DOHH2 (cell line): ENCODE measurements around the gene ITPR2.

Source experiments
- EZH2phosphoT487 ChIP-seq: fragments of 200-600 bp; sonication (generic); IDR thresholded peaks from 2 replicates; pipeline ENCODE4 v1.6.1; 2017; ENCODE audit warnings: borderline replicate concordance, mild to moderate bottlenecking, antibody characterized with exemption, low read length, moderate library complexity, mixed read lengths
- TF ChIP-seq, protein P1 (sequence below): fragments of 200-600 bp; sonication (generic); IDR thresholded peaks from one replicate; pipeline ENCODE4 v1.5.1; 2014; ENCODE audit warnings: antibody characterized with exemption, mild to moderate bottlenecking, low read depth, low read length; ENCODE audit not compliant: poor library complexity, severe bottlenecking

DNA sequence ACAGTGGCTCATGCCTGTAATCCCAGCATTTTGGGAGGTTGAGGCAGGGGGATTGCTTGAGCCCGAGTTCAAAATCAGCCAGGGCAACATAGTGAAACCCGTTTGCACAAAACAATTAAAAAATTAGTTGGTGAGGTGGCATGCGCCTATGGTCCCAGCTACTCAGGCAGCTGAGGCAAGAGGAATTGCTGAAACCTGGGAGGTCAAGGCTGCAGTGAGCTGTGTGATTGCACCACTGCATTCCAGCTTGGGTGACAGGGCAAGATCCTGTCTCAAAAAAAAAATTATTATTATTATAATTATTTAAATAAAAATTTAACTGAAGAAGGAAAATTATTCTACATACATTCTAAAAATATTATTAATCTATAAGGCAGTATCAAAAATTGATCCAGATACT lies 164.1 kb downstream of the ITPR2 start:
- TF ChIP-seq, protein P1, sequence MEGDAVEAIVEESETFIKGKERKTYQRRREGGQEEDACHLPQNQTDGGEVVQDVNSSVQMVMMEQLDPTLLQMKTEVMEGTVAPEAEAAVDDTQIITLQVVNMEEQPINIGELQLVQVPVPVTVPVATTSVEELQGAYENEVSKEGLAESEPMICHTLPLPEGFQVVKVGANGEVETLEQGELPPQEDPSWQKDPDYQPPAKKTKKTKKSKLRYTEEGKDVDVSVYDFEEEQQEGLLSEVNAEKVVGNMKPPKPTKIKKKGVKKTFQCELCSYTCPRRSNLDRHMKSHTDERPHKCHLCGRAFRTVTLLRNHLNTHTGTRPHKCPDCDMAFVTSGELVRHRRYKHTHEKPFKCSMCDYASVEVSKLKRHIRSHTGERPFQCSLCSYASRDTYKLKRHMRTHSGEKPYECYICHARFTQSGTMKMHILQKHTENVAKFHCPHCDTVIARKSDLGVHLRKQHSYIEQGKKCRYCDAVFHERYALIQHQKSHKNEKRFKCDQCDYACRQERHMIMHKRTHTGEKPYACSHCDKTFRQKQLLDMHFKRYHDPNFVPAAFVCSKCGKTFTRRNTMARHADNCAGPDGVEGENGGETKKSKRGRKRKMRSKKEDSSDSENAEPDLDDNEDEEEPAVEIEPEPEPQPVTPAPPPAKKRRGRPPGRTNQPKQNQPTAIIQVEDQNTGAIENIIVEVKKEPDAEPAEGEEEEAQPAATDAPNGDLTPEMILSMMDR, result no peak
- no peak for TF ChIP-seq EZH2phosphoT487
